Nephron progenitor cell (in vitro differentiated cells): ENCODE measurements around the gene ANKRD10.

ENCODE experiments used
- DNase-seq: peaks from one replicate; pipeline ENCODE4 v3.0.0; 2021
- H3K27ac Mint-ChIP-seq: 2 replicates; pipeline ENCODE4 v1.8.0; 2021; ENCODE audit warnings: mild to moderate bottlenecking, moderate library complexity, mixed read lengths
- H3K27me3 Mint-ChIP-seq: 2 replicates; pipeline ENCODE4 v1.8.0; 2021; ENCODE audit warnings: mild to moderate bottlenecking, low read depth, mixed read lengths; ENCODE audit not compliant: poor library complexity
- H3K36me3 Mint-ChIP-seq: 2 replicates; pipeline ENCODE4 v1.8.0; 2021; ENCODE audit warnings: low read depth, mixed read lengths
- H3K4me1 Mint-ChIP-seq: 2 replicates; pipeline ENCODE4 v1.8.0; 2021; ENCODE audit warnings: mixed read lengths
- H3K4me3 Mint-ChIP-seq: 2 replicates; pipeline ENCODE4 v1.8.0; 2021; ENCODE audit warnings: mild to moderate bottlenecking, moderate library complexity, mixed read lengths
- H3K9me3 Mint-ChIP-seq: 2 replicates; pipeline ENCODE4 v1.8.0; 2021; ENCODE audit warnings: mild to moderate bottlenecking, moderate library complexity, mixed read lengths
- TF ChIP-seq, protein P1 (sequence below): fragments of 200-600 bp; sonication (generic); IDR thresholded peaks from 2 replicates; pipeline ENCODE4 v1.5.0; 2021; ENCODE audit warnings: antibody characterized with exemption

ANKRD10 gene

DNA sequence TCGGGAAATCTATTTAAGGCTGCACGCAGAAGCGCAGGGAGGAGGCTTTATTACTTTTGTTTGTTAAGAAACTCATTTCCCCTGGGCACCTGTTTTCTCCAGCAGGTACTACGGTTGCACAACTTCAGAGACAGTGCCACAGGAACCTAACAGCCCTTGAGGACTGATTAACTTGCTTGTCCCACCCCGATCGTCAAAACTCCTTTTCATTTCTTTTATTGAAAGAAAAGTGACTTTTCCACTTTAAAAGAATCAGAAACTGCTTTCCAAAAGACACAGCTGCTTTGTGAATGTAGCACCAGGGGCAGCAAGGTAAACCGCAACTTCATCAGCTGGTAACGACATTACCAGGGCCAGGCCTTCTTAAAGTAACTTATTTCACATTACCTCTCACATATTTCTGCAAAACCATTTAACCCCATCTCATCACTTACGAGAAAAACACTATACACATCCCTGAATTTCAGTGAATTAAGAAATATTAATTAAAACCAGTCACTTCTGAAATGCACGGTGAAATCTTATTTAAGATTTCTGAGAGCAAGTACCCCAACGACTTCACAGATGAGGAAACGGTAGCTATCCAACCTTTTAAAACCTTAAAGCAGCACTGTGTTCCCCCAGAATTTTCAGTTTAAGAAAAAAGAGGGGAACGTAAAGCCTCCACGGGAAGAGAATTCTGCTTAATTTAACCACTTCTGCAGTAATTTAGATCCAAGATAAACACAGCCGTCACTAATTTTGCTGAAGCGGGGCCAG, 1.4 kb downstream of the ANKRD10 start:
- Mint-ChIP-seq H3K27ac (peak overlapping the region; percentile 93), H3K4me1 (peaks cover 63% of the 10 kb centered on the region), H3K4me3 (peak overlapping the region; percentile 94), H3K36me3 (peaks cover 30% of the 10 kb centered on the region), H3K27me3 (no peaks in the 10 kb centered on the region), H3K9me3 (no peaks in the 10 kb centered on the region)
- TF ChIP-seq, protein P1, sequence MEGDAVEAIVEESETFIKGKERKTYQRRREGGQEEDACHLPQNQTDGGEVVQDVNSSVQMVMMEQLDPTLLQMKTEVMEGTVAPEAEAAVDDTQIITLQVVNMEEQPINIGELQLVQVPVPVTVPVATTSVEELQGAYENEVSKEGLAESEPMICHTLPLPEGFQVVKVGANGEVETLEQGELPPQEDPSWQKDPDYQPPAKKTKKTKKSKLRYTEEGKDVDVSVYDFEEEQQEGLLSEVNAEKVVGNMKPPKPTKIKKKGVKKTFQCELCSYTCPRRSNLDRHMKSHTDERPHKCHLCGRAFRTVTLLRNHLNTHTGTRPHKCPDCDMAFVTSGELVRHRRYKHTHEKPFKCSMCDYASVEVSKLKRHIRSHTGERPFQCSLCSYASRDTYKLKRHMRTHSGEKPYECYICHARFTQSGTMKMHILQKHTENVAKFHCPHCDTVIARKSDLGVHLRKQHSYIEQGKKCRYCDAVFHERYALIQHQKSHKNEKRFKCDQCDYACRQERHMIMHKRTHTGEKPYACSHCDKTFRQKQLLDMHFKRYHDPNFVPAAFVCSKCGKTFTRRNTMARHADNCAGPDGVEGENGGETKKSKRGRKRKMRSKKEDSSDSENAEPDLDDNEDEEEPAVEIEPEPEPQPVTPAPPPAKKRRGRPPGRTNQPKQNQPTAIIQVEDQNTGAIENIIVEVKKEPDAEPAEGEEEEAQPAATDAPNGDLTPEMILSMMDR = no peak
- no peak for DNase-seq

DNA sequence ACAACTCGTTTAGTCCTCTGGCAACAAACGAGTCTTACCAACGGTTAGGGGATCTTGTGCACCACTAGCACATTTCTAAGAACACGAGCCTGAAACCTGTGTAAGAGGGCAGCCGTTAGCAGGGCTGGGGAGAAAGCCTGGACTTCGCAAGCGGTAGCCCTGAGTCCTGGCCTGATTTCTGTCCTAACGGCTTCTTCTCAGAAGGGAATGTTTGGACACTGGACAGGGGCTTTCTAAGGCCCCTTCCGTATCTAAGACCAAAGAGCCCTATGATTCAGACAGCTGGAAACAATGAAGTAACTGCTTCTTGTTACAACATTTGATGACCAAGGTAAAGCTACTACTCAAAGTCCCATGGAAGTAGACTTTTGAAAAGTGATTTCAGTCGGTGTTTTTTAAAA, 2.2 kb downstream of the ANKRD10 start:
- TF ChIP-seq, protein P1 = no peak
- Mint-ChIP-seq H3K4me3 (peak overlapping the region; percentile 94), H3K27ac (no peak overlapping the region), H3K9me3 (no peaks in the 10 kb centered on the region), H3K36me3 (peaks cover 35% of the 10 kb centered on the region), H3K27me3 (no peaks in the 10 kb centered on the region), H3K4me1 (peaks cover 71% of the 10 kb centered on the region)
- DNase-seq = peak; percentile 9

DNA sequence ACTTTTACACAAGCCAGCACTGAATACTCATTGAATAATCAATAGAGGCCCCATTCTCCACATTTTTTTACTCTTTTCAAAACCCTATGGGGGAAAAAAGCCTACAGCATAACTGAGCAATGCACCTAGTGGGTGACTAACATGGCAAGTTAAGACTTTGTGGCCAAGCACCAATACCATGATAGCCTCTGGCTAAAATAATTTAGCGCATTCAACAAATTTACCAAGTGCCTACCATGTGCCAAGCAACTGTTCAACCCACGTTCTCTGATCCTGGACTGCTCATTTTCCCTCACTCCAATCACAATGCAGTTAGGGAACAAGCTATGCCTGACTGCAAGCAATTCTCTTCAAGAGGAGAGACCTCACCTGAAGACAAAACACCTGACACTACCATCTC, 3.0 kb downstream of the ANKRD10 start:
- peak overlapping the region; percentile 94 for H3K4me3 Mint-ChIP-seq

DNA sequence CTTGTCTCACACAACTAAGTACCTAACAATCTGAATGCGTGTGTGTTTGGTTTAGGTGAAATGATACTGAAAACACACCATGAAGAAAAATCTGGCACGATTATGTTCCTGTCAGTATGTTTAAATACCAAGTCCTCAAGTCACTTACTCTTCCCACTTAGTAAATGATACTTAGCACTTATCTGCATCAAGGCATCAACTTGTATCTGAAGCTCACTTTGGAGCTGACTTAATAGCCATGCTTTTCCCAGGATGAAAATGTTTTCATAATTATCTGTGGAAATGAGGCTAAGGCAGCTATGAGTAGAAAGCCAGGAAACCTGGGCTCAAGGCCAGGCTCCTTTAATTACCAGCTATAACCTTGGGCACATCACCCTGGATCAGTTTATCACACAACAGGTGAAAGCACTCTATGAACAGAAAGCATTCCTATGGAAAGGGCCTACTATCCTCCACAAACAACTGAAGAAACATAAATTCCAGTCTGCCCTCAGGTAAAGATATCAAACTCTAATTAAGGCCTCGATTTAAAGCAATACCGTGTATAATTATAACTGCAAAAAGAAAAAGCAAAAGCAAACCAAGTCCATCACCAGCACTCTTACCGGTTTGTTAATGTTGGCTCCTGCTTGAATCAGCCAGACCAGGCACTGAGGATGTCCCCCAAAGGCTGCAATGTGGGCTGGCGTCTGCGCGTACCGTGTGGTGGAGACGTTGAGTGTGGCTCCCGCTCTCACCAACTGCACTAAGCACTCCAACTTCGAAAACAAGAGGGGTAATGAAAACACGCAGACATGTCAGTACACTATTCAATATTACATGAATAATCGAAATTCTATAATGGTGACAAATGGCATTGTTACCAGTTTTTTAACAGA, 4.6 kb downstream of the ANKRD10 start:
- H3K9me3 Mint-ChIP-seq = no peaks in the 10 kb centered on the region
- H3K4me1 Mint-ChIP-seq = peaks cover 77% of the 10 kb centered on the region
- H3K27me3 Mint-ChIP-seq = no peaks in the 10 kb centered on the region
- H3K27ac Mint-ChIP-seq = no peak overlapping the region
- DNase-seq = no peak
- TF ChIP-seq, protein P1 = no peak
- peaks cover 54% of the 10 kb centered on the region for H3K36me3 Mint-ChIP-seq
- peak overlapping the region; percentile 35 for H3K4me3 Mint-ChIP-seq

More for the DNA sequence above, 3.0 kb downstream of the ANKRD10 start:
- H3K9me3 Mint-ChIP-seq = no peaks in the 10 kb centered on the region
- H3K4me1 Mint-ChIP-seq = peaks cover 78% of the 10 kb centered on the region
- H3K36me3 Mint-ChIP-seq = peaks cover 41% of the 10 kb centered on the region
- TF ChIP-seq, protein P1 = no peak
- H3K27me3 Mint-ChIP-seq = no peaks in the 10 kb centered on the region
- DNase-seq = no peak
- no peak overlapping the region for H3K27ac Mint-ChIP-seq

DNA sequence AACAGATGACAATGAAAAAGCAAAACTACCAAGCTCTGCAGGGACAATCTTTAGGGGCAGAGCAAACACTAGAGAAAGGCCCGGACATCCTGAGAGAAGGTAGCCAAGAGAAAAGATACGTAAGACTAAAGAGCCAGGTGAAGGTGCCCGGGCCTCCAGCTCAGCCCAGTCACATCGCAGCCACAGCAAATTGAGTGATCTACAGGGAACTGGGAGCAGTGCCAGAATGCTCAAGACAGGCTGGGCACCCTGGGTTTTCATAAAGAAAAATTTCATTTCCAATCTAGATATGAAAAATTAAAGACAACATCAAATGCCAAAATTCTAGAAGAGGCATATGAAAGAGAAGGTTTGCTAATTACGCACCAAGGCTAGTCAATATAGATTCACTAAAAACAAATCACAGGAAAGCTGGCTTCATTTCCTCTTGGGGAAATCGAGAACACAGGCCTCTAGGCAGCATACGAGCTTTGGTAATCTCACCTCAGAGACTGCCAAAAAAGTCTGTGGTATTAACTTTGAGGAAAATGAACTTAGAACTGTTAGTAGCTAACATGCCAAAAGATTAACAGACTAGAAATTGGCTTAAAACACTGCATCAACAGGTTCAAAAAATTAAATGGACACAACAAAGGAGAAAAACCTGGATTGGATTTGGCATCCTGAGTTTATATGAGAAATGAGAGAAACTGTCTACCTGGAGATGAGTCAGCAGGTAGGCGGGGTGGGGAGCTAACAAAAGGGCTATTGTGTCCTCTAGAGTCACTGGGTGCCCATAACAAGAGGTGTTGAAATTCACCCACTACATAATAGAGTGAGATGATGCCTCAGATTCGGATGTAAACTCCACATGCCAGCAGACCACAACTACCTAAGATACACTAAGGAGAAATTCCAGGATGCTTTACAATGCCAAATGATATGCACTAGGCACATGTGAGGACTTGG, 6.6 kb downstream of the ANKRD10 start:
- H3K27me3 Mint-ChIP-seq = no peaks in the 10 kb centered on the region
- no peaks in the 10 kb centered on the region for H3K9me3 Mint-ChIP-seq
- no peak overlapping the region for H3K4me3 Mint-ChIP-seq
- H3K27ac Mint-ChIP-seq = peak overlapping the region; percentile 23
- H3K36me3 Mint-ChIP-seq = peaks cover 63% of the 10 kb centered on the region
- peaks cover 73% of the 10 kb centered on the region for H3K4me1 Mint-ChIP-seq
- TF ChIP-seq, protein P1 = no peak
- DNase-seq = no peak
